Activated T-helper 17 cell treated with anti-CD3 and anti-CD28 coated beads, Interleukin-2, amount 50 U/mL, for 72 hours (primary cell): ENCODE measurements around the gene FAM20B. TPM values are rescaled to one million over a fixed set of nuclear protein-coding genes. Genes with fewer than 3 reads are reported as not detected.
A peak's percentile ranks its signal among the peaks of the same experiment; 100 is the strongest.

Experiments
- ATAC-seq: fragments of 150-1000 bp; cut with Tn5 transposase; replicated peaks from 2 replicates; pipeline ENCODE4 v1.10.0; 2021; ENCODE audit warnings: mild to moderate bottlenecking, moderate library complexity
- H3K27ac Mint-ChIP-seq: one replicate; pipeline ENCODE4 v1.8.0; 2022; ENCODE audit warnings: mixed read lengths
- H3K27me3 Mint-ChIP-seq: one replicate; pipeline ENCODE4 v1.8.0; 2022; ENCODE audit warnings: mixed read lengths
- H3K36me3 Mint-ChIP-seq: one replicate; pipeline ENCODE4 v1.8.0; 2022; ENCODE audit warnings: low read depth, mild to moderate bottlenecking, mixed read lengths
- H3K4me1 Mint-ChIP-seq: one replicate; pipeline ENCODE4 v1.8.0; 2022; ENCODE audit warnings: mixed read lengths
- H3K4me3 Mint-ChIP-seq: one replicate; pipeline ENCODE4 v1.8.0; 2022; ENCODE audit warnings: mild to moderate bottlenecking, mixed read lengths
- H3K9me3 Mint-ChIP-seq: one replicate; pipeline ENCODE4 v1.8.0; 2022; ENCODE audit warnings: mixed read lengths
- total RNA-seq, 2 donors: library from RNA; stranded (reverse); gene quantifications; one replicate each; pipeline ENCODE4 v1.2.3, GENCODE V29; 2022

FAM20B gene
- total RNA-seq, 2 donors from 2014 or later: 26.7 to 30.9 TPM

DNA sequence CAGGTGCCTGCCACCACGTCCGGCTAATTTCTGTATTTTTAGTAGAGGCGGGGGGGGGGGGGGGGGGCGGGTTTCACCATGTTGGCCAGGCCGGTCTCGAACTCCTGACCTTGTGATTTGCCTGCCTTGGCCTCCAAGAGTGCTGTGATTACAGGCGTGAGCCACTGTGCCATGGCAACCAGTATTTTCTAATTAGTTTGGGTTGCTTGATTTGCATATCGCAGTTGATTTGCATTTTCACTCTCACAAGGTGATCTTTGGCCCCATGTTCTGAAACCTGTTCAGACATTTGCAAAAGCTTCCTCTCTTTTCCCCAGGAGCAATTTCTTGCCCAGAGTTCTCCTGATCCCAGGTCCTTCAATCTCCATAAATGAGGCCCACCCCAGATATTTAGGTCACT is 57.8 kb downstream of the FAM20B start:
- Mint-ChIP-seq H3K27me3 (no peaks in the 10 kb centered on the region), H3K27ac (peak overlapping the region; percentile 47), H3K4me3 (peak overlapping the region; percentile 85), H3K4me1 (peaks cover 14% of the 10 kb centered on the region), H3K9me3 (no peaks in the 10 kb centered on the region), H3K36me3 (peaks cover 23% of the 10 kb centered on the region)
- no peak for ATAC-seq

DNA sequence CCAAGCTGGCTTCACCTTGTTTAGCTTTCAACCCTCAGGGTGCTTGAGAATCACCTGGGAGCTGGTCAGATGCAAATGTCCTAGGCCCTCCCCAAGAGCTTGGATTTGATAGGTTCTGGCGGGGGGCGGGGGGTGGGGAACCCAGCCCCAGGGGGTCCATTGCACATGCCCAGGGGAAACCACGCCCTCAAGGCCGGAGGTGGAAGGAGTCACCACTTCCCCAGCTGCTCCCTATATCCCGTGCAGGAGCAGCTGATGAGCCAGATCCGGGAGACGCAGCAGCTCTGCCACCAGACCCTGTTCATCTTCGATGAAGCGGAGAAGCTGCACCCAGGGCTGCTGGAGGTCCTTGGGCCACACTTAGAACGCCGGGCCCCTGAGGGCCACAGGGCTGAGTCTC is 62.0 kb downstream of the FAM20B start:
- no peaks in the 10 kb centered on the region for H3K9me3 Mint-ChIP-seq
- no peak overlapping the region for H3K27ac Mint-ChIP-seq
- no peak for ATAC-seq
- no peaks in the 10 kb centered on the region for H3K27me3 Mint-ChIP-seq
- H3K4me1 Mint-ChIP-seq: peaks cover 5% of the 10 kb centered on the region
- H3K4me3 Mint-ChIP-seq: no peak overlapping the region
- peaks cover 46% of the 10 kb centered on the region for H3K36me3 Mint-ChIP-seq

GRCh38 chr1:179089827-179090482 is 64.3 kb downstream of the FAM20B start:
- ATAC-seq: no peak
- H3K27ac Mint-ChIP-seq: peak overlapping the region; percentile 37
- H3K27me3 Mint-ChIP-seq: no peaks in the 10 kb centered on the region
- H3K4me1 Mint-ChIP-seq: no peaks in the 10 kb centered on the region
- H3K4me3 Mint-ChIP-seq: no peak overlapping the region
- H3K9me3 Mint-ChIP-seq: no peaks in the 10 kb centered on the region
- peaks cover 66% of the 10 kb centered on the region for H3K36me3 Mint-ChIP-seq

DNA sequence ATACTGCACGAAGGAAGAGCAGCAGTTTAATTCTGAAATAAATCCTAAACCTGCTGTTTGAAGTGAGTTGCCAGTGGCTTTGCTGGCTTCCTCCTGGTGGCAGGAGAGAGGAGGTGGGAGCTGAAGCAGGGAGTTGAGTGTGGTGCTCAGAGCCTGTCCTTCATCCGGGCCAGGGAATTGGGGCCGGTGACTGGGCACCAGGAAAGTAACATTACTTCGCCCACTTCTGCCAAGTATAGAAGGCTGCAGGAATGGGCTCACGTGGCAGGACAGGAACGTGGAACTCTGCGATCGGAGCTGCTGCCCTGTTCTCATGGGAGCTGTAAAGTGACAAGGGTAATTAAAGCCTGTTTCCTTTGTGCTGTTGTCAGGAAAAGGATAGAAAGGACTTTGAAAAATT is 64.8 kb downstream of the FAM20B start:
- no peaks in the 10 kb centered on the region for H3K9me3 Mint-ChIP-seq
- ATAC-seq: no peak
- H3K4me1 Mint-ChIP-seq: no peaks in the 10 kb centered on the region

GRCh38 chr1:179090923-179091322 is 65.2 kb downstream of the FAM20B start:
- Mint-ChIP-seq H3K36me3 (peaks cover 70% of the 10 kb centered on the region), H3K27ac (peak overlapping the region; percentile 39), H3K9me3 (no peaks in the 10 kb centered on the region), H3K4me3 (no peak overlapping the region), H3K27me3 (no peaks in the 10 kb centered on the region), H3K4me1 (no peaks in the 10 kb centered on the region)
- ATAC-seq: no peak

More for the DNA sequence above, 64.8 kb downstream of the FAM20B start:
- Mint-ChIP-seq H3K4me3 (no peak overlapping the region), H3K27ac (peak overlapping the region; percentile 37), H3K36me3 (peaks cover 70% of the 10 kb centered on the region), H3K27me3 (no peaks in the 10 kb centered on the region)

- Mint-ChIP-seq H3K4me1 (no peaks in the 10 kb centered on the region), H3K9me3 (no peaks in the 10 kb centered on the region), H3K27me3 (no peaks in the 10 kb centered on the region), H3K36me3 (peaks cover 70% of the 10 kb centered on the region), H3K27ac (peak overlapping the region; percentile 39), H3K4me3 (no peak overlapping the region)
- ATAC-seq: no peak
Observed at GRCh38 chr1:179091691-179092165, 66.0 kb downstream of the FAM20B start.

DNA sequence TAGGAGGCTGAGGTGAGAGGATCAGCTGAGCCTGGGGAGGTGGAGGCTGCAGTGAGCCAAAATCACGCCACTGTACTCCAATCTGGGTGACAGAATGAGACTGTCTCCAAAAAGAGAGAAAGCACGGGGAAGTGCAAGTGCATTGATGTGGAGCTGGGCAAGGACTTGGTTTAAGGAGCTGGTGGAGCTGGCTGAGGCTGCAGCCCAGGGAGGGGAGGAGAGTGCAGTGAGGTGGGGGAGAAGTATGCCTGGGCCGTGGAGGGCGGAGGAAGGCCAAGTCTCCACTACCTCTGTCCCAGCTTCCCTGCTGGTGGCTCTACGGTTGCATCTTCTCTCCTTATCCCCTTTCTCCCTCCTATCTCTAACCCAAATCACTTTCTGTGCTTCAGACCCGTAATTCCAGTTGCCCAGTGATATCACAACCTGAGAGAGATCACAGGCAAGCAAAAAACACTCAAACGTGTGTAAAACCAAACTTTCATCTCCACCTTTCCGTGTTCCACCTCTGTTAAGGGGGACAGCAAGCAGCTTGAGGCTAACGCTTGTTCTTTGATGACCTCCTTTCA is 67.3 kb downstream of the FAM20B start:
- ATAC-seq: no peak
- Mint-ChIP-seq H3K9me3 (no peaks in the 10 kb centered on the region), H3K27ac (peak overlapping the region; percentile 74), H3K4me1 (no peaks in the 10 kb centered on the region), H3K4me3 (no peak overlapping the region), H3K27me3 (no peaks in the 10 kb centered on the region), H3K36me3 (peaks cover 74% of the 10 kb centered on the region)

DNA sequence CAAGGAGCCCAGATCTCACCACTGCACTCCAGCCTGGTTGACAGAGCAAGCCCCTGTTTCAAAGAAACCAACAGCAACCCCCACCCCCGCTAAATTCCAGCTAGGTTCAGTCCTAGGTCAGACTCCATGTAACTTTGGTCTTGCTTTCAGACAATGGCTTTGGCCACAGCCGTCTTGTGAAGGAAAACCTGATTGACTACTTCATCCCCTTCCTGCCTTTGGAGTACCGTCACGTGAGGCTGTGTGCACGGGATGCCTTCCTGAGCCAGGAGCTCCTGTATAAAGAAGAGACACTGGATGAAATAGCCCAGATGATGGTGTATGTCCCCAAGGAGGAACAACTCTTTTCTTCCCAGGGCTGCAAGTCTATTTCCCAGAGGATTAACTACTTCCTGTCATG is 69.1 kb downstream of the FAM20B start:
- H3K27ac Mint-ChIP-seq: peak overlapping the region; percentile 17
- no peak overlapping the region for H3K4me3 Mint-ChIP-seq
- H3K9me3 Mint-ChIP-seq: no peaks in the 10 kb centered on the region
- no peaks in the 10 kb centered on the region for H3K4me1 Mint-ChIP-seq
- no peak for ATAC-seq
- H3K27me3 Mint-ChIP-seq: no peaks in the 10 kb centered on the region
- H3K36me3 Mint-ChIP-seq: peaks cover 62% of the 10 kb centered on the region

GRCh38 chr1:179095377-179095776 is 69.7 kb downstream of the FAM20B start:
- no peak overlapping the region for H3K4me3 Mint-ChIP-seq
- peak overlapping the region; percentile 17 for H3K27ac Mint-ChIP-seq
- ATAC-seq: no peak
- H3K36me3 Mint-ChIP-seq: peaks cover 59% of the 10 kb centered on the region
- H3K27me3 Mint-ChIP-seq: no peaks in the 10 kb centered on the region
- H3K9me3 Mint-ChIP-seq: no peaks in the 10 kb centered on the region
- H3K4me1 Mint-ChIP-seq: no peaks in the 10 kb centered on the region

DNA sequence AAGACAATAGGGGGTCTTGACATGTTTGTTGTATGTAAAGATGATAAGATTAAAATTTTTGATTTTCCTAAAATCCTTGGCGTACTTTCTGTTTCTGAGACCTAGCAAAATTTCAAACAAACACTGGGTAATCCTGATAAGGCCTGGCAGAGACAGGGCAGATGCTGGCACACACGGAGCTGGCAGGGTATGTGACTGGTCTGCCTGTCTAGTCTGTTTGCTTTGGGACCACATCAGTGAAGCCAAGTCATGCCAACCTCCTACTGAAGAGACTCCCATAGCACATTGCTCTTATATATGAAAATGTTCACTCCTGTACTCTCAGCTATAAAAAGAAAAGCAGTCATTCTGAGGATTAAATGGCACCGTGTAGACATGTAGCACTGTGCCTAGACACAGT is 70.2 kb downstream of the FAM20B start:
- ATAC-seq: no peak
- Mint-ChIP-seq H3K9me3 (no peaks in the 10 kb centered on the region), H3K27ac (peak overlapping the region; percentile 35), H3K27me3 (no peaks in the 10 kb centered on the region), H3K4me3 (no peak overlapping the region), H3K36me3 (peaks cover 55% of the 10 kb centered on the region), H3K4me1 (no peaks in the 10 kb centered on the region)

GRCh38 chr1:179099891-179100290 is 74.2 kb downstream of the FAM20B start:
- no peaks in the 10 kb centered on the region for H3K27me3 Mint-ChIP-seq
- H3K36me3 Mint-ChIP-seq: peaks cover 25% of the 10 kb centered on the region
- no peaks in the 10 kb centered on the region for H3K9me3 Mint-ChIP-seq
- ATAC-seq: no peak
- H3K4me3 Mint-ChIP-seq: no peak overlapping the region
- H3K27ac Mint-ChIP-seq: no peak overlapping the region
- H3K4me1 Mint-ChIP-seq: no peaks in the 10 kb centered on the region

GRCh38 chr1:179101566-179101965 is 75.9 kb downstream of the FAM20B start:
- Mint-ChIP-seq H3K4me1 (no peaks in the 10 kb centered on the region), H3K27me3 (no peaks in the 10 kb centered on the region)
- ATAC-seq: no peak

GRCh38 chr1:179103999-179104398 is 78.3 kb downstream of the FAM20B start:
- Mint-ChIP-seq H3K4me3 (no peak overlapping the region), H3K9me3 (no peaks in the 10 kb centered on the region), H3K27me3 (no peaks in the 10 kb centered on the region), H3K4me1 (no peaks in the 10 kb centered on the region), H3K27ac (no peak overlapping the region), H3K36me3 (peaks cover 14% of the 10 kb centered on the region)
- ATAC-seq: no peak

More at GRCh38 chr1:179101566-179101965, 75.9 kb downstream of the FAM20B start:
- Mint-ChIP-seq H3K27ac (no peak overlapping the region), H3K4me3 (no peak overlapping the region), H3K9me3 (no peaks in the 10 kb centered on the region), H3K36me3 (peaks cover 8% of the 10 kb centered on the region)

GRCh38 chr1:179104611-179105250 is 79.0 kb downstream of the FAM20B start:
- Mint-ChIP-seq H3K36me3 (peaks cover 21% of the 10 kb centered on the region), H3K4me1 (no peaks in the 10 kb centered on the region), H3K27ac (no peak overlapping the region), H3K27me3 (no peaks in the 10 kb centered on the region), H3K9me3 (no peaks in the 10 kb centered on the region), H3K4me3 (no peak overlapping the region)
- ATAC-seq: no peak

DNA sequence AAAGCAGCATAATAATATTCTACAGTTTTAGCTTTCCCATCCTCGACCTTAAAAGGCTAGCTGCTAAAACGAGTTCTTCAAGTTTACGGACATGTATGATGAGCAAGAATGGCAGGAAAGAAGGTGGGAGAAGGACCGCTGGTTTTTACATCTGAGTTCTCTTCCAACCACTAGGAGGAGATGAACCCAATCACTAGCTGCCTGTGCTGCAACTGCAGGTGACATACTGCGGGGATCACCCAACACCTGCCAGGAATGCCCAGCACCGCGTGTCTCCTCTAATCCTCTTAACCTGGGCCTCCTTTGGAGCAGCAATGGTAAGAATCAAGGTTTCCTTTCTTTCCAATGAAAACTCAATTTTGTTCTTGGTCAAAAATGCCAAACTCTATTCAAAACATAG is 79.7 kb downstream of the FAM20B start:
- H3K4me1 Mint-ChIP-seq: no peaks in the 10 kb centered on the region
- H3K4me3 Mint-ChIP-seq: no peak overlapping the region

More for the DNA sequence above, 79.7 kb downstream of the FAM20B start:
- Mint-ChIP-seq H3K9me3 (no peaks in the 10 kb centered on the region), H3K27ac (peak overlapping the region; percentile 20), H3K36me3 (peaks cover 28% of the 10 kb centered on the region), H3K27me3 (no peaks in the 10 kb centered on the region)
- no peak for ATAC-seq
